T1000 (cell line): Measurements from ENCODE around the gene ALG10.
"Not testable (repeated sequence)": the region's sequence is repeated elsewhere in the genome, so short reads cannot be mapped to it uniquely, and the experiment has no call there.

Experiments
- DNase-seq: peaks from one replicate; lab custom pipeline; 2025; ENCODE audit warnings: mixed read lengths; lab: John Stamatoyannopoulos, UW

ALG10 gene

DNA sequence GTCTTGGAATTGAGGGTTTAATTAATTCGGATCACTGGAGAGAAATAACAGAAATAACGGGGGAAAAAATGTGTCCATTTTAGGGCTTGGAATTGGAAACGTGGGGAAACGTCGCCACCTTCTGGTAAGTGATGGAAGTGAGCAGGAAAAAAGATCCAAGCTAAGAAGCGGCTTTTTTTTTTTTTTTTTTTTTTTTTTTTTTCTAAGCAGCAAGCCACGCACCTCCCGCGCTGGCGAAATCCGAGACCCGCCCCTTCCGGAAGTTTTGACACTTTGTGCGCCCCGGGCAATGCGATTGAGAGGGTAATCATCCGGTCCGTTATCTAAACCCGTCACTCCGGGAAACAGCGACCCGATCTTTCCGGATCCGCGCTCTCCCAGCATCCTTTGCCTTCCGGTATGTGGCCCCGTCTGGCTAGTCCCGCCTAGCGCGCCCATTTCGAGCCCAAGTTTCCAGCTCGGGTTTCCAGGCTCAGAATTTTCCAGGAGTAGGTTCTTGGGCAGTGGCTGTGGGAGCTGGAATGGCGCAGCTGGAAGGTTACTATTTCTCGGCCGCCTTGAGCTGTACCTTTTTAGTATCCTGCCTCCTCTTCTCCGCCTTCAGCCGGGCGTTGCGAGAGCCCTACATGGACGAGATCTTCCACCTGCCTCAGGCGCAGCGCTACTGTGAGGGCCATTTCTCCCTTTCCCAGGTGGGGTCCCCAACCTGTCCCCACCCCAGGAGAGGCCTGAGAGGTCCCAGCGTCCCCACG, at the start of gene ALG10:
ALG10 (plus strand) TSS at position 418 of the 752 bp plus-strand sequence; CDS start at position 522, 104 bp downstream.
- DNase-seq: peak; percentile 95

GRCh38 chr12:33972884-33973283, 49.4 kb upstream of the ALG10 start:
- not testable (repeated sequence) for DNase-seq

GRCh38 chr12:33977887-33978286, 44.4 kb upstream of the ALG10 start:
- DNase-seq: no peak

- DNase-seq: no peak
Measured at GRCh38 chr12:33988197-33988805, 34.0 kb upstream of the ALG10 start.

- no peak for DNase-seq
Measured at GRCh38 chr12:33988913-33989312, 33.4 kb upstream of the ALG10 start.

GRCh38 chr12:33994857-33995808, 27.2 kb upstream of the ALG10 start:
- no peak for DNase-seq

DNA sequence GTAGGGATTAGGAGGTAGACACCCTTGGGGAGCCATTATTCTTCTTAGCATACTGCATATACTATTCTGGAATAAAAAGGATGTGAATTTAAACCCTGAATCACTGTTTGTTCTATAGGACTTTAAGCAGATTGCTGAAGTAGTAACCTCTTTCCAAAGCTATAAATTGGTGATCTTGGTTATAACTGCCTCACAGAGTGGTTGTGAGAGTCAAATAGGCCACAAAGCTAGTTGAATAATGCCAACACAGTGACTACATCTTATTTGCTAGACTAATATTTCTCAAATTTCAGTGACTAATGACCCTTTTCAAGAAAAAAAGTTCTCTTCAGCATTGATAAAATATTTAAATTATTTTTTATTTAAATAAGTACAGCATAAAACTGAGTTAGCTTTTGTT, 13.5 kb upstream of the ALG10 start:
- DNase-seq: not testable (repeated sequence)

DNA sequence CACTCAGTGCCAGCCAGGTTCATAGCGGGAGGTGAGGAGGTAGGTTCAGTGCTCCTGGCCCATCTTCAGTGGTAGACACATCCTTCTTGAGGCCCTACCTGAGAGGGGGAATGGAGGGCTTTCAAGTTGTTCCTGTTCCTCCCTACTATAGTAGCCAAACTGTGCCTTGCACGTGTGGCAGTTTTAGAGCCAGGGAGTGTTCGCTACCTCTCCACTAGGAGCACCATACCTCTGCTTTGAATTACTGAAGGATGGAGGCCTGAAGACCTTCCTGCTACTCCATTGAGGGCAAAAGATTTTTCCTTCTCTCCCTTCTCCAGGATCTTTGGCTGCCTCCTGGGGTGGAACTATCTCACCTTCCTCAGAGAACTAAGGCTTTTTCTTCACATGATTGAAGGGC, 5.9 kb upstream of the ALG10 start:
- DNase-seq: no peak

GRCh38 chr12:34021071-34021470, 1.2 kb upstream of the ALG10 start:
- DNase-seq: no peak

GRCh38 chr12:34027661-34028060, 5.4 kb downstream of the ALG10 start:
- not testable (repeated sequence) for DNase-seq

DNA sequence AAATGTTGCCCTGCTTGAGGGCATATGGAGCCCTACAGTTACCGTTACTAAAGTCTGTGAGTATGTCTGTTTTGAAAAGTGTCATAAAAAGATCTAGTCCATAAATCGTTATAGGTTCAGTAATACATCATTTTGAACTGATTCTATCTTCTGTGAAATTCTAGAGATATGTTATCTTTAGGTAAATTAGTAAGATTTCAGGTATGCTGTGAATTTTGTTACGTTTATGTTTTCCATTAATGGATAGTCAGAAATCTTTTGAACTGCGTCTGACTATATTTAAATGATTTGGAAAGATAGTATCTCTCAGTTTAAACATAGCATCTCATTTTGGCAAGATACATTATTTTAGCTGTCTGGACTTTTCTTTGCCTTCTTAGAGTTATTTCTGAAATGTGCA, 8.3 kb downstream of the ALG10 start:
- no peak for DNase-seq

- DNase-seq: no peak
Measured at GRCh38 chr12:34033628-34034296, 11.5 kb downstream of the ALG10 start.

GRCh38 chr12:34038357-34038756, 16.1 kb downstream of the ALG10 start:
- DNase-seq: not testable (repeated sequence)

DNA sequence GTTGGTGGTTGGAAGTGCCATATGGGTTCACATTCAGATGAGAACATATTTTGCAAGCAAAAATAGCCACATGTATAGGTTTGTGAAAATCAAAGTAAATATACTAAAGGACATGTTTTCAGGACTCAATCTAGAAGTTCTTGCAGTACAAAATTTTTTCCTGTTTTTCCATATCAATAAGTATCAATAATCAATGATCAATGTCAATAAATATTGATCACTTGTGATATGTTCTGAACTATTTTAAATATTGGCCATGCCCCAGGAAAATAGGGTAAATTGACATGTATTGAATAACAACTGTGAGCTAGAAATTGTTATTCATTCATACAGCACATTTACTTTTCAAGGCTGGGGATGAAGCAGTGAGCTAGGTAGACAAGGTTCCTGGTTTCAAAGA, 24.3 kb downstream of the ALG10 start:
- no peak for DNase-seq

GRCh38 chr12:34047855-34048254, 25.6 kb downstream of the ALG10 start:
- DNase-seq: not testable (repeated sequence)

- DNase-seq: no peak
Measured at GRCh38 chr12:34048714-34049113, 26.4 kb downstream of the ALG10 start.

GRCh38 chr12:34051486-34051885, 29.2 kb downstream of the ALG10 start:
- DNase-seq: no peak

DNA sequence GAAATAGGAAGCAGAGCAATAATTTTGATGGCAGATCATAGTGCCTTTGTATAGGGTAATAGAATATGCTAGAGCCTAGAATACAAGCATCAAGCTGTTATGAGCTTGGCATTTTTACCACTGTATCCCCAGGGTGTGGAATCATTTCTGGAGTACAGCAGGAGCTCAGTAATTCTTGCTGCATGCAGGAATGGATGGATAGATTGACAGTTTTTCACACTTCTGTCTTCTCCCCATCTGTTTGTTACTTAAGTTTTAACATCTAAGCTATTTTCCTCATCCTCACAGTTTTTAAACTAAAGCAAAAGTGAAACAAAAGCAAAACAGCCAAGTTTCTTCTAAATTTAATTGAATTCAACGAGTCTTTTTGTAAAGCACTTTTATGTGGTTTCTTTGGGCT, 32.6 kb downstream of the ALG10 start:
- no peak for DNase-seq
